GM21360 (cell line): Measurements from ENCODE around the gene TMEM150B.
A peak's percentile ranks its signal among the peaks of the same experiment; 100 is the strongest.

Experiments used
- ATAC-seq: cut with Tn5 transposase; IDR thresholded peaks from one replicate; pipeline ENCODE4 v1.9.1; 2021; ENCODE audit warnings: mild to moderate bottlenecking, moderate library complexity; ENCODE audit not compliant: unreplicated experiment

TMEM150B gene

DNA sequence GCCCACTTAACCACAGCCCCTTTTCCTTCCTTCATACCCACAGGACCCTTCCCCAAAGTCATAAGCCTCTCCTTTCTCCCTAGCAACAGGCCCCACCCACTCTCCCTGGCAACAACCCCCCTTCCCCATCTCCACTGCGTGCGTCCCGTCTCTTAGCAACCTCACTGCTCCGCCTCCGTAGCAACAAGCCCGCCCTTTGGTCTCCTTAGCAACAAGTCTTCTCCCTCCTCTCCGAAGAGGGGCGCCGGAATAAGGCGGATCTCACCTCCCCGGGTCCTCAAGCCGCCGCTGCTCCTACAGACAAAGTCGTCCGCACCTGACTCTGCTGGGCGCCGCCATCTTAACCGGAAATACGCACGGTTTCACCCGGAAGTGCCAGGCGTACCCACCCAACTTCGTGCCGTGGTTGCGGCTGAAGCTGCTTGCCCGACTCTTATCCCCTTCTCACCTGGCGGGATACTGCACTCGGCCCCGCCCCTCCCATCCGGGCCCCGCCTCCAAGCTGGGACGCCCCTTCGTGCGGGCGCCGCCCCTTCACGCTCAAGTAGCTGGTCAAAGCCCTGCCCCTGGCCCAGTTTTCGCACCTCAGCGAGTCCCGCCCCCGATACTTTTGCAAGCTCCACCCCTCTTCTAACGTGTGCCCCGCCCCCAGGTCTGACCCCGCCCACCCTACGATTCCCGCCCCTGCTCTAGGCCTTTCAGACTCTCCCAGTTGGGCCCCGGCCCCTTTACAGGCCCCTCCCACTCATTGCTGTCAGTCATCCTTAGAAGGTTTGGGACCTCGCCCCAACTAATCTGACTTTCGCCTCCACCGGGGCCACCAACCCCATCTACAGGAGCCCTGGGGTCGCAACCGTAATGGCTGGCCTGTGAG lies 45.1 kb downstream of the TMEM150B start, which contains the start of gene HSPBP1:
TSS of gene HSPBP1 (minus strand) at position 341 of the 874 bp plus-strand sequence. CDS start 502 bp downstream, outside the sequence.
- ATAC-seq, result peak; percentile 55

DNA sequence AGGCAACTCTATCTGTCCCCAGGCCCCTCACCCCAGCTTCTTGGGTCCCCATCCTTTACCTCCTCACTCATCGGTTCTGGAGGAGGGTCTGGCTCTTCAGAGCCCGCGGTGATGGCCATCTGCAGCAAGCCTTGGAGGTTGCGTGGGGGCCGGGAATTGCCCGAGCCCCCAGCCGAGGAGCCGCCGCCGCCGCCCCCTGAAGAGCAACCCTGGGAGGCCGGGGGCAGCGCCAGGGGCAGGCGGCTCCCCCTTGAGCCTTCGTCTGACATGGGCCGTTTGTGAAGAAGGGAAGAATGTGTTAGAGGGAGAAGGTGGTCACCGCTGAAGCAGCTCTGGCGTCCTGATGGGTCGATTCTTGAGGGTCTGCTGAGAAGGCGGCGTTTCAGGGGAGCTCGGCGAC lies 45.8 kb downstream of the TMEM150B start:
- no peak for ATAC-seq

DNA sequence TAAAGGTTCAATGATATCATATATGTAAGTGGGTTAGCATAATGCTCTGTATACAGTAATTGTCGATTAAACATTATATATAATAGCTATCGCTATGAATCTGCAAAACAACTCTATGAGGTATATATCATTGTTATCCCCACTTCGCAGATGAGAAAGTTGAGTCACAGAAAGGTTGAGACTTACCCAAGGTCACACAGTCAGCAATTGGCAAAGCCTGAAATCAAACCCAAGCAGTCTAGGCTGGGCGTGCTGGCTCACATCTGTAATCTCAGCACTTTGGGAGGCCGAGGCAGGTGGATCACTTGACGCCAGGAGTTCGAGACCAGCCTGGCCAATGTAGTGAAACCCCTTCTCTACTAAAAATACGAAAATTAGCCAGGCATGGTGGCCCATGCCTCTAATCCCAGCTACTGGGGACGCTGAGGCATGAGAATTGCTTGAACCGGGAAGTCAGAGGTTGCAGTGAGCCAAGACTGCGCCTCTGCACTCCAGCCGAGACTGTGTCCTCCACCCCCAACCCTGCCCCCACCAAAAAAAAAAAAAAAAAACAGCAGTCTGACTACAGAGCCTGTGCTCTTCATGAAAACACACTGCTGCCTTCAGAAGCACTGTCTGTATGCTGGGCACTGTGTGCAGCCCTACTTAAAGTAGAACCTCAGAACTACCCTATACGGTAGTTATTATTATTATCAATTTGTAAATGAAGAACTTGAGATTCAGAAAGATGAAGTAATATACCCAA lies 46.6 kb downstream of the TMEM150B start:
- ATAC-seq, result no peak

DNA sequence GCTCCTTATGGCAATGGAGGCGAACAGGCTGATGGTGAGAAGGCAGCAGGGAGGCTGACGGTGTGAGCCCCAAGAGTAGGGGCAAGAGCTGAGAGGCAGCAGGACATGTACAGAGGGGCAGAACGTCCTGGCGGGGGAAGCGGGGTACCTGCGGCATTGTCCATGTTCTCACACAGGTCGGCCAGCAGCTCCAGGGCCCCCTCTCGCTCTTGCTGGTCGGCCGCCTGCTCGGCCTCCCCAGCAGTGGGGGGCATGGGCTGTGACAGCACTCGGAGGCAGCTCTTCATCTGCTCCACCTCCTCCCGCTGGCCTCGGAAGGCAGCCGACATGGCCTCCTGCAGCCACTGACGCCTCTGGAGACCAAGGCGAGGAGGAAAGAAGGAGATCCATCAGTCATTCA lies 47.6 kb downstream of the TMEM150B start:
- no peak for ATAC-seq

DNA sequence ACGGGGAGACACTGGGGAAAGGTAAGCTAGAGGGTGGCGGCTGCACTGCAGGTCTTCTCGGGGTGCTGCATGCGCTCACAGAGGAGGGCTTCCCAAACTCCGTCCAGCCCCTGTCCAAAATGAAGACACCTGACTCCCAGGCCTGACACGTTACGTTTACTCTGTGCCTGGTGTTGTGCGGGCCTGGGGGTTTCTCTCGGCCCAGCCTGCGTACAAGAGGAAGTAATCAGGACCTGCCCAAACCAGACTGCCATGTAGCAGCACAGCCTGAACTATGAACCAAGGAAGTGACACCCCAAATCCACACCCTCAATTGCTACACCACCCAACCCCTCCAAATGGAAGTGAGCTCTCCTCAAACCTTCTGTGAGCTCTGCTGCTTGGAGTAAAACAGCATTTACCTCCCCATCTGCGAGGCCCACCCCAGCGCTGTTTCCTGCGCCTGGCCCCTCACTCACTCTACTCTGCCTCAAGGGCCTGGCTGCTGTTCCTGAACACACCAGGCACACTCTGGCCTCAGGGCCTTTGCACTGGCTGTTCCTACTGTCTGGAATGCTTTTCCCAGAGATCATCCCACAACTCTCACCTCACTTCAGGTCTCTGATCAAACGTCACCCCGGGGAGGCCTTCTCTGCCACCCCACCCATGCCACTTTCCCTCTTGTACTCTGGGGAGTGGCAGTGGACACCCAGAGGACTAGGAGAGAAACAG lies 48.3 kb downstream of the TMEM150B start:
- no peak for ATAC-seq

DNA sequence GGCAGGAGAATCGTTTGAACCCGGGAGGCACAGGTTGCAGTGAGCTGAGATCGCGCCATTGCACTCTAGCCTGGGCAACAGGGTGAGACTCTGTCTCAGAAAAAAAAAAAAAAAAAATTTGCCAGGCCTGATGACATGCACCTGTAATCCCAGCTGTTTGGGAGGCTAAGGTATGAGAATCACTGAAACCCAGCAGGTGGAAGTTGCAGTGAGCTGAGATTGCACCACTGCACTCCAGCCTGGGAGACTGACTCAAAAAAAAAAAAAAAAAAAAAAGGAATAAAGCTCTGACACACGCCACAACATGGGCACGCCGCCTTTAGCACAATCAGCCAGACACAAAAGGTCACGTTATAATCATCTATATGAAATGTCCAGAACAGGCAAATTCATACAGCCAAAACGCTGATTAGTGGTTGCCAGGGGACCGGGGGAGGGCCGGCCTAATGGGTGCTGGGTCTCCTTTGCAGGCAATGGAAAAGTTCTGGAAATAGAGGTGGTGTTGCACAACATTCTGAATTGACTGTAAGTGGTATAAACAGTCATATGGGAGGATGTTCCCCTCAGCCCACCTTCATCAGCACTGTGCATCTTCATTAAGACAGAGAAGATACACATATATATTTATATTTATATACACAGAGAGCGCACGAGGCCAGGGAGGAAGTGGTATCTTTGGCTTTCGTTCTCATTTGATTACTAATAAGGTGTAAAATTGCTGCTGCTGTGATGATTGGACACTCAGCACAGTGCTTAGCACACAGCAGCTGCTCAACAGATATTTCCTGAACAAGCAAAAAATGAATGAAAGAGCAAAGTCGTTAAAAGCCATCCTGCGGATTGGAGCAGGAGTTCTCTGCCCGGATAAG lies 49.1 kb downstream of the TMEM150B start:
- ATAC-seq, result peak; percentile 48

DNA sequence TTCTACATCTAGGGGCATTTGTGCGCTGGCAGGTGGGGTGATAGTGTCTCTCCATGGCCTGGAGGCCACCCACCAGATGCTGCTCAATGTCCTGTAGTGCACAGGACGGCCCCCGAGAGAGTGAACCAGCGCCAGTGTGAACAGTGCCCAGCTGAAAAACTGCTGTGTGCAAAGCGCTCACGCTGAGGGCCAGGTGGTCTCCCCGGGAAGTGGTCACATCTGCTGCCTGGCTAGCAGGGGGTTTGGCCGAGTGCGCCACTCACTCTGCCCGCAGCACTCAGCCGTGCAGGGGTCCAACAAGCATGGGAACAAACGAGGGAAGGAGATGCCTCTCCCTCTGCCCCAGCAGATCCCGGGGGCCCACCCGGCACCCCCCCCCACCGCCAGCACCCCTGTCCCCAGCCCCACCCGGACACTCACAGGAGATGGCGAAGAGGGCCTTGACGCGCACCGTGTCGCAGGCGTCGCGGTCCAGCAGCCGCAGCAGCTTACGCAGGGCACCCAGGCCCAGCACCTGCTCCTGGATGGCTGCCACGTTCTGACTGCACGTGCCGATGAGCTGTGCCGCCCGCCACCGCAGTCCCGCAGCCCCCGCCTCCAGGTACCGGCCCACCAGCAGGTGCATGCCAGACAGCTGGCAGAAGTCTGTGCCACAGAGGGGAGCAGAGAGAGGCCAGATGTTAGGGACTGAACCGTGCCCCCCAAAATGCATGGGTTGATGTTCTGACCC lies 51.0 kb downstream of the TMEM150B start:
- ATAC-seq, result no peak

DNA sequence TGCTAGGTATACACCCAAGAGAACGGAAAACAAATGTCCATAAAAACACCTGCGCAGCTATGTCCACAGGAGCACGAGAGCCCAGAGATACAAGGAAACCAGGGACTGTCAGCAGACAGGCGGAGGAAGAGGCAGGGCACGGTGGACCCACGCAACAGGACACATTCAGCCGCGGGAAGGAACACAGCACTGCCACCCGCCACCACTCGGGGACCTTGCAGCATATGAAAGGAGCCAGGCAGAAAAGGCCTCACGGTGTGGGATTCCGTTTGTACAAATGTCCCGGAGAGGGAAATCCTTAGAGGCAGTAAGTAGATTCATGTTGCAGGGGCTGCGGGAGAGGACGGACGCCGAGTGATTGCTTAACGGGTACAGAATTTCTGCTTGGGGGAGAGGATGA lies 53.0 kb downstream of the TMEM150B start:
- no peak for ATAC-seq

DNA sequence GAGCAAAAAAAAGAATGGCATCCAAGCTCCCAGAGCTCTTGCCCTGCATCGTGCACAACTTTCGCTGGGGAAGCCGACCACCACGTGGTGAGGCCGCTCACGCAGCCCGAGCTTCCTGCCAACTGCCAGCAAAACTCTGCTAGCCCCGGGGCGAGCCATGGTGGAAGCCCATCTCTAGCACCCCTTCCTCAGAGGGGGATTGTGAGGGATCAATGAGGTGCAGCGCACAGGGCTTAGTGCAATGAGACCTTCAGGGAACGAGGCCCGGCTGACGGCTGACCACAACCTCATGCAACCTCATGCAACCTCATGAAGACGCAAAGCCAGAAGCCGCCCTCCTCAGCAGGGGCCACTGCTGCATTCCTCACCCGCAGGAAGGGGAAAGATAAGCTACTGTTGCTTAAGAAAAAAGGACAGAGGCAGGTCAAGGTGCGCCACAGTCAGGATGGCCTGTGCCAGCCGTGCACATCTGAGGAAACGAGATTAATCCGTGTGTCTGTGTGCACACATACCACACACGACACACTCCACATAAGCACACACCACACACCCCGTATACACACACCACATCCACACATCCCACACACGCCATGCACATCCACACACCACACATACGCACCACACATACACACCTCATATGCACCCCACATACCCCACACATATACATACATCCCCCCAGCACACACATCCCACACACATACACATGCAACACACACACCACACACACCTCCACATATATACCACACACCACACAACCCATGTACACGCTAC lies 54.8 kb downstream of the TMEM150B start:
- ATAC-seq, result no peak

DNA sequence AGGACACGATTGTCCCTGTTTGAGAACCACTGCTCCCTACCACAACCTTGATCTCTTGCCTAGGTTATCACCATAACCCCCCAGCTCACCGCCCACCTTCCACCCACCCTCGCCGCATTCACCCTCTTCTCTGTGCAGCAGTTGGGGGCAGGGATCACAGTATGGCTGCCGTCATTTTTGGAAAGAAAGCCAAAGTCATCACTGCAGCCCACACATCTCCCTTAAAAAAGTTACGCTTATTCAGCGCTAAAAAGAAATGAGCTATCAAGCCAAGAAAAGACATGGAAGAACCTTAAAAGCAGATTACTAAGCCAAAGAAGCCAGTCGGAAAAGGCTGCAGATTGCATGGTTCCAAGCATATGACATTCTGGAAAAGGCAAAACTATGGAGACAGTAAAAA lies 55.8 kb downstream of the TMEM150B start:
- no peak for ATAC-seq

DNA sequence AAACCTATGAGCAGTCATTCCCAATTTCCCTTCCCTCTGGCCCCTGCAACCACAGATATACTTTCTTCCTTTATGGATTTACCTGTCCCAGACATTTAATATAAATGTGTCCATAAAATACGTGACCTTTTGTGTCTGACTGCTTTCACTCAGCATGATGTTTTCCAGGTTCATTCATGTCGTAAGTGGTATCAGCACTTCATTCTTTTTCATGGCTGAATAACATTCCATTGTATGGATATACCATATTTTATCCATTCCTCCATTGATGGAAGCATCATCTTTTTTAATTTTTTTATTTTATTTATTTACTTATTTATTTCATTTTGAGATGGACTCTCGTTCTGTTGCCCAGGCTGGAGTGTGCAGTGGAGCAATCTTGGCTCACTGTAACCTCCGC lies 58.3 kb downstream of the TMEM150B start:
- ATAC-seq, result no peak

DNA sequence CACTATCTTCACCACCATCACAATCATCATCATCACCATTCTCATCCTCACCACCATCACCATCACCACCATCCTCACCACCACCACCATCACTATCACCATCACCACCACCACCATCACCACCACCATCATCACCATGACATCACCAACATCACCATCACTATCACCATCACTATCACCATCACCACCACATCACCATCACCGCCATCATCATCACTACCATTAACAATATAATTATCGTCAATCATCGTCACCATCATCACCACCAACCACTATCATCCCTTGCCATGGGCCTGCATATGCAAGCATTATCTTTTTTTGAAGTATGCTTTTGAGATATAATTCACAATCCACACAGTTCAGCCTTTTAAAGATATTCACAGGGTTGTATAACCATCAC lies 58.7 kb downstream of the TMEM150B start:
- ATAC-seq, result no peak

DNA sequence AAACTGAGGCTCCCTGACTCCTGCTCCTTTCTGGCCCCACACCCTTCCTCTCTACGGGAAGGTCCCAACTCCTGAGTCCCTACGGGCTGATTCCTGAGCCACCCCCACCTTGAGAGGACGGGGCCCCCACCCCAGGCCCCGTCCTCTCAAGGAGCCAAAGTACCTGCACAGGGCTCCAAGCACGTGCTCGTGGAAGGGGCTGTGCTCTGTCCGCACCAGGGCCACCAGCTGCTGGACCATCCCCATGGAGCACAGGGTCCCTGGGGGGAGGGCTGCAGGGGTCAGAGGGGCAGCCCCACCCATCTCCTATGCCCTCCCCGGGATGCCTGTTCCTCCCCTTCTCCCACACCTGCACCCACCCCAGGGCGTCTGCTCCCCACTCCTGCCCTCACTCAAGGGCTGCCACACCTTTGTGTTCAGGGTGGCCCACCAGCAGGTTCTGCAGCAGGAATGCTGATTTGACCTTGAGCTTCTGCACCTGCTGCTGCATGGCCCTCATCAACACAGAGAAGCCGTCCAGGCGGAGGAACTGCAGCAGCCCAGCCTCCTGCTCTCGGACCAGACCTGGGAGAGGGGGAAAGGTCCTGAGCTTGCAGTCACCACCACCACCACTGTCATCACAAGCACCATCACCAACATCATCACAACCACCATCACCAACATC lies 59.3 kb downstream of the TMEM150B start:
- ATAC-seq, result no peak

DNA sequence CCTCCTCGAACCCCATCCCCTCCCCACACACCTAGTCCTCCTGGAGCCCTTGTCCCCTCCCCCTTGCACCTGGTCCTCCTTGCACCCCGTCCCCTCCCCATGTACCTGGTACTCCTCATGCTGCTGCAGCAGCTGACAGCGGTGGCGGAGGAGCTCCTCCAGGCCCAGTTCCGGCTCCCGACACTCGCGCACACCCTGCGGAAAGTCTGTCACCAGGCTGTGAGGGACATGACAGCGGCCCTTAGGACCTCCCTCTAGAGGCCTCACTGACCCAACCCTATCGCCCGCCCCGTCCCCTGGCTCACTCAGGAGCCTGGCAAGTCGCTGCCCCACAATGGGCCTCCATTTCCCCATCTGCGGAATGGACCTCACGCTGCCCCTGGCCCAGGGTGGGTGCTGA lies 60.0 kb downstream of the TMEM150B start:
- no peak for ATAC-seq

DNA sequence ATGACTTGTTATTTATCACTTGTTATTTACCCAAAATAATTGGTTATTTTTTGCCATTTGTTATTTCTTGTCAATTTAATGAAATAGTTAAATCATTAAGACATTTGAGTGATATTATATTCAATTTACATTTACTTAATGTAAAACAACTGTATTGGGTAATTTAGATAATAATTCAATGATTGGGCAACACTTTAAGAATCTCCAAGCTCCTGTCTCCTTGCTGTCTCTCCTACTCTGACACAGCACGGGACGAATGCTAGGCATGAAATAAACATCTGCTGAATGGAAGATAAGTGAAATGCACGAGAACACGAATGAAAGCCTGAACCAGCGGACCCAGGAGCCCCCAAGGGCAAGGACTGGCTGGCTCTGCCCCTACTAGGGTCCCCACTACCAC lies 60.6 kb downstream of the TMEM150B start:
- ATAC-seq, result no peak
